Jurkat, Clone E6-1 (cell line): ENCODE data around the gene TNNC1. TPM values are rescaled to one million over a fixed set of nuclear protein-coding genes. Genes with fewer than 3 reads are reported as not detected.

ENCODE experiments used
- DNase-seq: peaks from one replicate; pipeline ENCODE4 v3.0.0-alpha.2; 2011; ENCODE audit warnings: low read depth, low spot score
- H3K4me3 ChIP-seq: 2 replicates; pipeline ENCODE4 v1.5.1; 2011; ENCODE audit warnings: mild to moderate bottlenecking, low read length, control low read depth, moderate library complexity
- polyA plus RNA-seq: library from polyadenylated mRNA; unstranded; fragments of >200 nt; gene quantifications from one replicate; pipeline ENCODE4 v1.2.1, GENCODE V29; 2012; ENCODE audit warnings: missing spikeins; ENCODE audit not compliant: insufficient read length, insufficient read depth

The TNNC1 gene
- 3.8 TPM for polyA plus RNA-seq

- peak within 1 kb of the TSS; percentile 64 for H3K4me3 ChIP-seq
- DNase-seq, result no peak
These were observed at the start of gene TNNC1 for GRCh38 chr3:52453496-52454249. Gene TNNC1 (minus strand): TSS chr3:52454041. CDS start chr3:52454015, 26 bp downstream.

GRCh38 chr3:52502808-52503350, 49.0 kb upstream of the TNNC1 start:
- no peak for DNase-seq
- no peak overlapping the region for H3K4me3 ChIP-seq

- no peak for DNase-seq
- H3K4me3 ChIP-seq, result no peak overlapping the region
These were observed 48.2 kb upstream of the TNNC1 start for GRCh38 chr3:52502001-52502400.

GRCh38 chr3:52501046-52501445, 47.2 kb upstream of the TNNC1 start:
- no peak for DNase-seq
- H3K4me3 ChIP-seq, result no peak overlapping the region

- no peak for DNase-seq
- H3K4me3 ChIP-seq, result no peak overlapping the region
These were observed 44.6 kb upstream of the TNNC1 start for GRCh38 chr3:52498137-52499054.

- no peak for DNase-seq
These were observed 42.1 kb upstream of the TNNC1 start for GRCh38 chr3:52495777-52496602.

GRCh38 chr3:52494886-52495495, 41.1 kb upstream of the TNNC1 start, which contains the start of gene STAB1:
Gene STAB1 (plus strand): TSS chr3:52495338. CDS start chr3:52495414, 76 bp downstream.
- no peak within 1 kb of the TSS for H3K4me3 ChIP-seq
- no peak for DNase-seq

More at GRCh38 chr3:52495777-52496602, 42.1 kb upstream of the TNNC1 start:
- no peak overlapping the region for H3K4me3 ChIP-seq

- DNase-seq, result no peak
- H3K4me3 ChIP-seq, result no peak overlapping the region
These were observed 40.6 kb upstream of the TNNC1 start for GRCh38 chr3:52494445-52494844.

GRCh38 chr3:52493232-52494017, 39.6 kb upstream of the TNNC1 start:
- no peak for DNase-seq
- no peak overlapping the region for H3K4me3 ChIP-seq

- DNase-seq, result no peak
- H3K4me3 ChIP-seq, result no peak overlapping the region
These were observed 38.2 kb upstream of the TNNC1 start for GRCh38 chr3:52492059-52492458.

GRCh38 chr3:52490939-52491526, 37.2 kb upstream of the TNNC1 start:
- no peak overlapping the region for H3K4me3 ChIP-seq
- DNase-seq, result no peak

GRCh38 chr3:52490035-52490938, 36.4 kb upstream of the TNNC1 start:
- no peak for DNase-seq
- no peak overlapping the region for H3K4me3 ChIP-seq

- no peak for DNase-seq
- no peak overlapping the region for H3K4me3 ChIP-seq
These were observed 35.6 kb upstream of the TNNC1 start for GRCh38 chr3:52489453-52489852.

GRCh38 chr3:52488746-52489145, 34.9 kb upstream of the TNNC1 start:
- DNase-seq, result no peak
- H3K4me3 ChIP-seq, result no peak overlapping the region

- no peak for DNase-seq
- no peak overlapping the region for H3K4me3 ChIP-seq
These were observed 34.2 kb upstream of the TNNC1 start for GRCh38 chr3:52487788-52488691.
